GM21360 (cell line): Measurements from ENCODE around the gene LRRC59.
"Not testable (repeated sequence)": the region's sequence is repeated elsewhere in the genome, so short reads cannot be mapped to it uniquely, and the experiment has no call there.

Experiments
- ATAC-seq: cut with Tn5 transposase; IDR thresholded peaks from one replicate; pipeline ENCODE4 v1.9.1; 2021; ENCODE audit warnings: mild to moderate bottlenecking, moderate library complexity; ENCODE audit not compliant: unreplicated experiment

LRRC59 gene

DNA sequence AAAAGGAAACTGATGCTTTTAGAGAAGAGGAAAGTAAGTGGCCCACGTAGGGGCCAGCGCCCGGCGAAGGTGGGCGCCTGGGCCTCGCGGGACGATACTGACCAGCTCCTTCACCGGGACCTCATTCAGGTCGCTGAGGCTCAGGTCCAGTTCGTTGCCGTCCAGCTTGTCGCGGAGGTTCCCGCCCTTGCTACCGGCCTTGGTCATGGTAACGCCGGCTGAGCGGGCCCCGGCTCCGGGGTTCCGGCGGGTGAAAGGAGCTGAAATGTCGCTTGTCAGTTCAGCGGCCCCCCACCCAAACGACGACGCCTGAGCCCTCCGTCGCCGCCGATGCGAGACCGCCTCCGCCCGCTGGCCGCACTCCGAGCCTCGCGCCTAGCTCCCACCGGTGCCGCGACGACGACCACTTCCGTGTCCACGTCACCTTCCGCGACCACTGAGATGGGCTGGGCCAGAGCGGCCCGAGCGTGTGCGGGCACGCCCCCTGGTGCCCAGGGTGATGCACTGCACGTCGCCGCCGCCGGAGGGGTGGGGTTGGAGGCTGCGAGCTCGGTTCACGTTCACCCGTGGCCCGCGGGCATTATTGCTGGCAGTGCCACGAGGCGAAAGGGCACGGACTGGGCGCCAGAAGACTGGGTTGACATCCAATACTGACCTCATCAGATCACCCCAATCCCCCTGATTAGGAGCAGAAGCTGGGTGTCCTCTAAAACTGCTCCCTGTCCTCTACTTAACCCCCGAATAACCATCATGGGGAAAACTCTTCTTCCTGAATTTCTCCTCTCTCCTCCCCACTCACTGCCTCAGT is at the start of gene LRRC59:
TSS of gene LRRC59 (minus strand) at position 413 of the 808 bp plus-strand sequence. CDS start at position 207, 206 bp downstream.
- ATAC-seq: peak; percentile 96

DNA sequence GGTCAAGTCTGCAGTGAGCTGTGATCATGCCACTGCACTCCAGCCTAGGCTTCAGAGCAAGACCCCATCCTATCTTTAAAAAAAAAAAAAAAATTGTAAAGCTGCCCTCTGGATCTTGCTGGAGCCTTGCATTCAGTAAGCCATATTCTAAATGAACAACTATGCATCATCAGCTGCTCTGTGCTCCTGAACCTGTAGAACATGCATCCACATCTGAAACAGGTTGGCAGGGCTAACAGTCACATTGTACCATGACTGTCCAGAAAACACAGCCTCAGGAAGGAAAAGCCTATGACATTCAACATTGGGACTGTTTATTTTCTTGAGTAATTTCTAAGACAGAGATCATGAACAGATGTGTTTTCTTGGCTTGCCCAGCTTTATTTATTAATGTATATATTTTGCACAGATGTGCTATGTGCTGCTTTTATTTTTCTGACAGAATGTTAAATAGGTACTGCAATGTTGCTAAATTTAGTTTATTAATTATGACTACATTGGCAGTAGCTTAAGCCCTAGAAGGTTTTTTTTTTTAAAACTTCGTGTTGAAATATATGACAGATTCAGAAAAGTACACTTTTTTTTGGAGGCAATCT is 48.5 kb upstream of the LRRC59 start:
- ATAC-seq: no peak

DNA sequence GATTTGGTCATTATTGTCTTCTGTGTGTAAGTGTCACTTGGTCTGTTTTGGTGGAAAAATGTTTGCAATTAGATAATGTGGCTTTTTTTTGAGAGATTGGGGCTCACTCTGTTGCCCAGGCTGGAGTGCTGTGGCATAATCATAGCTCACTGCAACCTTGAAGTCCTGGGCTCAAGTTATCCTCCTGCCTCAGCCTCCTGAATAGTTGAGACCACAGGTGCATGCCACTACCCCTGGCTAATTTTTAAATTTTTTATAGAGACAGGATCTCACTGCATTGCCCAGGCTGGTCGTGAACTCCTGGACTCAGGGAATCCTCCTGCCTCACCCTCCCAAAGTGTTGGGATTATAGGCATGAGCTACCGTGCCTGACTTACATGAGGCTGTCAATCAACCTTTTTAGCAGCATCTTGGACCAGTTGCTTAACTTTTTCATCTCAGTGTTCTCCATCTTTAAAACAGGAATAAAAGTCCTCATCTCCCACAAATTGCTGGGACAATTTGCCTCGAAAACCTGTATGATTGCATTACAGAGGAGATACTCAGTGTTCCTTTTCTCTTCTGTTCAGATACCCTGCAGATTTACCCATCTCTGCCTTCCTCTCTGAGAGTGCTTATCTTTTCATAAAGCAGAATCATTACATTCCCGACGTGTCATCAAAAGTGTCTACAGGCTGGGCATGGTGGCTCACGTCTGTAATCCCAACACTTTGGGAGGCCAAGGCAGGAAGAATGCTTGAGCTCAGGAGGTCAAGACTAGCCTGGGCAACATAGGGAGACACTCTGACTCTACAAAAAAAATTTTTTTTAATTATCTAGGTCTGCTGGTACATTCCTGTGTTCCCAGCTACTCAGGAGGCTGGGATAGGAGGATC is 47.8 kb upstream of the LRRC59 start:
- no peak for ATAC-seq

DNA sequence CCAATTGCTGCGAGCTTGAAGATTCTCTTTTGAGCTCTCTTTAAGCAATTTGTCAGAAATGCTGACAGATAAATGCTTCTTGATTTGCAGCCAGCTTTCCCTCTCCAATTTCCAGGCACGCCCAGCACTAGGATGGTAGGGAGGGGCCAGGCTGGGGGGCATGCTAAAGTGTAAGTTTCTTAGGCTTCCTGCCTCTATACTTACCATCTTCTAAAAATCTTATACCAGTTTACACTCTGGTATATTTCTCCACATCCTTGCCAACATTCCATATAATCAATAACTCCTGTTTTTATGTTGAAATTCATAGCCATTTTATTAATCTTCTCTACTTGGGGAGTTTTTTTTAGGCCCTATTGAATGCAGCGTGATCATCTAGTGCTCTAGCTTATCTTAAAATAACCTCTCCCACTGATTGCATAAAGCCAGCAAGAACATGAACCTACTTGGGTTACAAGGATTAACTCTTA is 46.2 kb upstream of the LRRC59 start:
- ATAC-seq: no peak

DNA sequence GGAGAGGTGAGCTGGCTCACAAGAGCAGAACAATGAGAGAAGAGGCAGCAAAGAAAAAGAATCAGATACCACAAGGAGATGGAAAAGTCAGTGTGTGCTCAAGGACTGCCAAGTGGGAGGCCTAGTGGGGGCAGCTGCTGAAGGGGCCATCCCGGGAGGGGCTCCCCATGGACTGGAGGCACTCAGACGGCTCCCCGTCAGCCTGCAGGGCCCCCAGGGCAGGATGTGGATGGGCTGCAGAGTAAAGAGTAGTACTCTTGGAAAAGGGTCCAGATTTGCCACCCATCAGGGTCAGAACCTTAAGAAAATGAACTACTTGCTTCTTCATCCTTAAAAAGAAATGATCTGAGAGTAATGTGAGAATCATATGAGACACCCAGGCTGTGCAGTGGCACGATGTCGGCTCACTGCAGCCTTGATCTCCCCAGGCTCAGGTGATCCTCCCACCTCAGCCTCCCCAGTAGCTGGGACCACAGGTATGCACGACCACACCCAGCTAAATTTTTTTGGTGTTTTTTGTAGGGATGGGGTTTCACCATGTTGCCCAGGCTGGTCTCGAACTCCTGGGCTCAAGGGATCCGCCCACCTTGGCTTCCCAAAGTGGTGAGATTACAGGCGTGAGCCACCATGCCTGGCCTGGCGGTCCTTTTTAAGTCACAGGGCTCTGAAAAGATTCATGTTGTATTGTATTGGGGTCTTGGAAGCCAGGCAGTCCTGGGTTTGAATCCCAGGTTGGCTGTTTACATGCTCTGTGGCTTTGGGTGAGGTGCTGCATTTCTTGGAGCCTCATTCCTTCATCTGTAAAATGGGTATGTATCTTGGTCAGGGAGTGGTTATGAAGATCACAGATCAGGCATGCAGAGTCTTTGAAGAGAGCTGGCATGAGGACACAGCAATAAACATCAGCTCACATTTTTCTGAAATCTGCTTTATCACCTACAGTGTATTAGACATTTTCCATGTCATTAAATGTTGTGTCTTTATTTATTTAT is 43.8 kb upstream of the LRRC59 start:
- ATAC-seq: no peak

DNA sequence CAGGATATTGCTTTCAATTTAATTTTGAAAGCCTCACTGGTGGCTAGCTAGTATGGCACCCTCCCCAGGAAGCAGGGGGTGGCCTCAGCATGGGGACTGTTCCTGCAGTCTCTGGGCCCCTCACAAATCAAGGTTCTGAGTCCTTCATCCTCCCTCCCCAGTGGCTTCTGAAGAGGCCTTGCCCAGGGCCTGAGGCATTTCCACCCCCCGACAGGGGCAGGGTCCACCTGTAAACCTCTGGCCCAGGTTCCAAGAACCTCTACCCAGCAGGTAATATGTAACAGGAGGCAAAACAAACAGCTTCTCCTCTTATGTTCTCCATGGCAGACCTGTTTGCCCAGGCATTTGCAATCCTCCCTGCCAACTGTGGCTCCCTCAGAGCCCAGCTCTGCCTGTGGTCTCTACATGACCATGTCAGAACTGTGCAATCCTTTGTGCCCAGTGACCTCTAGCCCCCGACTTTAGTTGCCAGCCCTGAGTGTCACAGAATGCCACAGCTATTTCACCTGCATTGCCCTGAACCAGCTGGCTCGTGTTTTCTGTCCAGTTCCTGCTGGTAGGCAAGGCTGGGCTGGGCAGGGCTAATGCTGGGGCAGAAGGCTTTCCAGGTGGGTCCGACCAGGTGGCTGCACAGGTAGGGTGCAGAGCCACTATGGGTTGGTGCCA is 43.0 kb upstream of the LRRC59 start:
- ATAC-seq: no peak

DNA sequence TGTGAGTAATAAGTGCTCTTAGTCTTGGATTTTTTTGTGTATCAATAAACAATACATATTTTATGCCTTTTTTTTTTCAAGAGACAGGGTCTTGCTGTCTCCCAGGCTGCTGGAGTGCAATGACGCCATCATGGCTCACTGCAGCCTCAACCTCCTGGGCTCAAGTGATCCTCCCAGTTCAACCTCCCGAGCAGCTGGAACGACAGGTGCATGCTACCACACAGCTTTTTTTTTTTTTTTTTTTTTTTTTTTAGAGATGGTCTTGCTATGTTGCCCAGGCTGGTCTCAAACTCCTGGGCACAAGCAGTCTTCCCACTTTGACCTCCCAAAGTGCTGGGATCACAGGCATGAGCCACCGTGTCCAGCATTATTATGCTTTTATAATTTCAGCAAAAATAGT is 41.7 kb upstream of the LRRC59 start:
- no peak for ATAC-seq

DNA sequence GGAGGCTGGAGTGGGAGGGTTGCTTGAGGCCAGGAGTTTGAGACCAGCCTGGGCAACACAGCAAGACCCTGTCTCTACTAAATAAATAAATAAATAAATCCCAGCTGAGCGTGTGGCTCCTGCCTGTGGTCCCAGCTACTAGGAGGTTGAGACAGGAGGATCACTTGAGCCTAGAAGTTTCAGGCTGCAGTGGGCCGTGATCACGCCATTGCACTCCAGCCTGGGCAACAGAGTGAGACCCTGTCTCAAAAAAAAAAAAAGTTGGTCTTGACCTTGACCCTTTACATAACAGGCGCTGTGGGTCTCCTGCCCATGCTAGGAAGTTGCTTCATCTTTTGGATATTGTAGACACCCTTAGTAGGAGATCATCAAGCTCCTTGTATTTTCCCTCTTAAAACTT is 40.1 kb upstream of the LRRC59 start:
- ATAC-seq: no peak

DNA sequence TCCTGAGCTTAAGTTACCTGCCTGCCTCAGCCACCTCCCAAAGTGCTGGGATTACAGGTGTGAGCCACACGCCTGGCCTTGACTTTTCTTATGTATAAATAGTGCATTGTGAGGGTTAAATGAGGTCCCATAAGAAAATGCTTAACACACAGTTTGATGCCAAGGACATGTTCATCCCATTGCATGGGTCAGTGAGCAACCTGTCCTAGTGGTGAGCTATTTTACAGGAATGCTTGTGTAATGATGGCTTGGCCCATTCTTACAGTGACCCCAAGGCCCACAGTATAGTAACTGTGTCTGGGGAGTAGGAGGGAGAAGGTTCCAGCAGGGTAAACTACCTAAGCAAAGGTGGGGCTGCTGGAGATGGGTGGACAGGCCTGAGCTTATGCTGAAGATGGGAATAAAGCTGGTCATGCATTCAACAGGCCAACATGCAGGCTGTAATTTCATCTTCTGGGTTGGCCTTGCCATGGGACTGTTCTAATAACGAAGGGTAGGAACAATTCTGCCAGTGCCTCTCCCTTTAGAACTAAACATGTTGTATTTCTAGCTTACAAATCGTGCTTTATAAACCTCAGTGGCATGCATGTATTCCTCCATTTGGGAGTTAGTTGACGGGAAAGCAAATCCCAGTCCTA is 34.9 kb upstream of the LRRC59 start:
- no peak for ATAC-seq

DNA sequence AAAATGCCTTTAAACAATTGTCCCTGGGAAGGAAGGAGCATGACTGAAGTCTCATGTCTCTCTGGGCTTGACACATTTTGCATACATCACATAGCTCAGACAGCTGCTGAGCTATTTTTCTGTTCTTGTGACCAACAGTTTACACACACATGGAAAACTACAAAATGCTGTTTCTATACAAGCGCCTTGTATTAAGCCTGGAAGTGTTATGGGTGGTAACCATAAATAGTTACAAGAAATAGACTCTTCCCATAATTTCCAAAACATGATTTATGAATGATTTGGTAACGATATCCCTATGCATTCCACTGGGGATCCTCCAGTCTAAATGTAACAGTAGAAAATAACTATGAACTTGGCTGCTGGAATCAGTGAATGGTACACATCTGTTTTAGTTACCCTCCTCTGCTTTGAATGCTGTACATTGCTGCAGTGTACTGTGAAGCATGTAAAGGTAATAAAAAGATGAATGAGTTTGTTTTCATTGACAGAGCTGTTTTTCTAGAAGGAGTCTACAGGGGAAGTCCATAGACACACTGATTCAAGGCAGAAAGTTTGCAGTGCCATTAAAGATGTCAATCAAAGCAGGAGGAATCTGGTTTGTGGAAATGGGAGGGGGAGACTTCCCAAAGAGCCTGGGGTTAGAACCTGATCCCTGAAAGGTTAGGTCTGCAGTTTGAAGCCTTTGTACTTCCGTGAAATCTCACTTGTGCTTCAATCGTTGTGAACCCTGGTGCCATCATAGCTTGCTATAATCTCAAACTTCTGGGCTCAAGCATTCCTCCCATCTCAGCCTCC is 33.7 kb upstream of the LRRC59 start:
- ATAC-seq: no peak

DNA sequence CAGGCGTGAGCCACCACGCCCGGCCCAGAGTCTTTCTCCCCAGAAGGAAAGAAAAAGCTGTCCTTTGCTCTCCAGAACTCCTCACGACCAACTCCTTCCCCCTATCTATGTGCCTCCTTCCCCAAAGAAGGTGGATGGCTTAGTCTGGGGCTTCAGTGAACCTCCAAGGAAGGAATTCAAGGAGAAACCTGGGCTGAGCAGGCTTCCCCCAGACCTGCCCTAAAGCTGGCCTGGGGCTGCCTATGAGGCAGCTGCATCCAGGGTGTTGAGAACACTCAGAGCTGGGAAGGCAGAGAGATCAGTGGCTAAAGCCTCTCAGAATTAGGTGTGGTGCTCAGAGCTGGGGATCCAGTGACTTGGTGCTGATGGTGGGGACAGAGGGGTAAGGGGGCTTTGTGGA is 32.5 kb upstream of the LRRC59 start:
- ATAC-seq: no peak

DNA sequence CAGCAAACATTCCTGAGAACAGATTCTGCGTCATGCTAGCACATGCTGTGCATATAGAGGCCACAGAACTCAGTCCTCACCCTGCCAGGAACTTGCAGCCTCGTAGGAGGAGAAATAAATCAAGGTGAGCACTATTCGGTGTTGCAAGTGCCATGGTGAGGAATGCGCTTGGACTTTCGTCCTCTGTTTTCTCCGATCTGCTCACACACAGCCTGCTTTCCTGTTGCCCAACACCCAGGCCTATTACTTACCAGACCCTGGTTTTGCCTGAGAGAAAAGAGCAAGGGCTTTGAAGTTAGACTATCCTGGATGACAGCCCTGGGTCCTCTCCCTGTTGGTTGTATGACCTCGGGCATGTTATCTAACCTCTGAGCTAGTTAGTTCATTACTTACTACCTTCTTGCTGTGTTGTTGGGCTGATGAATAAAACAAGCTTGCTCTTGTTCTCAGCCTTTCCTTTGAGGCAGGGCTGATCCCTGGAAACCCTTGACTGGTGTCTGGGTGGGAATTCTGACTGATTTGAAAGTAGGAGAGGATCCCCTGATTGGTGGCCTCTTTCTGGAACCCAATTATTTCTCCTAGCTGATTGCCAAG is 31.6 kb upstream of the LRRC59 start:
- ATAC-seq: no peak

DNA sequence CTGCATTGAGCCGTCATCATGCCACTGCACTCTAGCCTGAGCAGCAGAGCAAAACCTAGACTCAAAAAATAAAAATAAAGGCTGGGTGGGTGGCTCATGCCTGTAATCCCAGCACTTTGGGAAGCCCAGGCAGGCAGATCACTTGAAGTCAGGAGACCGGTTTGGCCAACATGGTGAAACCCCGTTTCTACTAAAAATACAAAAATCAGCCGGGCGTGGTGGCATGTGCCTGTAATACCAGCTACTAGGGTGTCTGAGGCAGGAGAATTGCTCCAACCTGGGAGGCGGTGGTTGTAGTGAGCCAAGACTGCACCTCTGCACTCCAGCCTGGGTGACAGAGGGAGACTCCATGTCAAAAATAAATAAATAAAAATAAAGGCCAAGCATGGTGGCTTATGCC is 30.8 kb upstream of the LRRC59 start:
- not testable (repeated sequence) for ATAC-seq

DNA sequence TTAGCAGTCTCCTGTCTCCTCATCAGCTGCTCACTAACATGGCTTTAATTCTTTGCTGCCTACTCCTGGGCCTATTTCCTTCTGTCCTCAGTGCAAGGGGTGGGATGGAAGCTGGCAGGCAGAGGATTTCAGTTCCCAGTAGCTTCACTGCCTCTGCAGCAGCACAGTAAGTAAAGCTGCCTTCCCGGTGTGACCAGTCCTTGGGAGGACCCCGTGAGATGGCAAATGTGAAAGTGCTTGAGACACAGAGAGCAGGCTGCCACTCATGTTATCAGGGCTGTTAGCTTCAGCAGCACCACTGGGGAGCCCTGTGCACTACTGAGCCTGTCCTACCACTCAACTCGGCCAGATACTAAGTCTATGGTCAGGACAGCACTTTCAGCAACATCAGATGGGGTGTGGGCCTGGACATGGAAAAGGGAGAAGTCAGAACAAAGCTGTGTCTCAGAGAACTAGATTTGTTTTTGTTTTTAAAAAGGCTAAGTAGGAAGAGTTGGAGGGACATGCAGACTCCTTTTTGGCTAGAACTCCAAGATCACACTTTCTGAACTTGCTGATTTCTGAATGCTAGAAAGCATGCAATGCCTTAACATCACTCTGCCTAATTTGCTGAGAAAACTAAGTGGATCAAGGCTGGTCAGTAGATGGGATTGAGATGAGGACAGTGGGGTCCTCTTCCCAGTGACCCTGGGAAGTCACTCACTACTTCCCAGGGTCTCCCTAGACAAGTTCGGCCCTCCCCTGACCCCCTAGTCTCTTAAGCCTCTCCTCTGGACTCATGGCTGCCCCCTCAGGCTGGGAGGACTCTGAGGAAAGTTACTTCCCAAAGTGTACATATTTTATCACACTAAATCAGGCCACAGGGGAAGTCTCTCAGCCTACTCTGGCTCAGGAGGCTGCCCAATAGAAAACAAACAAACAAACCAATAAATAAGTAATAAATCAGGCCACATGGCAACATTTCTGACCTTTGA is 29.8 kb upstream of the LRRC59 start:
- ATAC-seq: no peak

DNA sequence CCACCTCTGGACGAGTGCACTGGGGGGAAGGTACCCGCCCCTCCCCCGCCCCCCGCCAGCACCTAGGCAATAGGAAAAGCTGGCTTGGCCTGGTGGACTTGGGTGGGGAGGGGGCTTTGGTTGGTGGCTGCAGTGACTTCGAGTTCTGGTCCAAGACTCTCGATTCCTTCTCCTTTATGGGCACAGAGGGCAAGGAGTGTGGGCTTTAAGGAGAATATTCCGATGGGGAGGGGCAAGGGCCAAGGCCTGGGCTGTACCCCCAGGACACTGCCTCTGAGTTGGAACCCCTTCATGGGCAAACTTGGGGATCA is 29.1 kb upstream of the LRRC59 start:
- ATAC-seq: no peak

DNA sequence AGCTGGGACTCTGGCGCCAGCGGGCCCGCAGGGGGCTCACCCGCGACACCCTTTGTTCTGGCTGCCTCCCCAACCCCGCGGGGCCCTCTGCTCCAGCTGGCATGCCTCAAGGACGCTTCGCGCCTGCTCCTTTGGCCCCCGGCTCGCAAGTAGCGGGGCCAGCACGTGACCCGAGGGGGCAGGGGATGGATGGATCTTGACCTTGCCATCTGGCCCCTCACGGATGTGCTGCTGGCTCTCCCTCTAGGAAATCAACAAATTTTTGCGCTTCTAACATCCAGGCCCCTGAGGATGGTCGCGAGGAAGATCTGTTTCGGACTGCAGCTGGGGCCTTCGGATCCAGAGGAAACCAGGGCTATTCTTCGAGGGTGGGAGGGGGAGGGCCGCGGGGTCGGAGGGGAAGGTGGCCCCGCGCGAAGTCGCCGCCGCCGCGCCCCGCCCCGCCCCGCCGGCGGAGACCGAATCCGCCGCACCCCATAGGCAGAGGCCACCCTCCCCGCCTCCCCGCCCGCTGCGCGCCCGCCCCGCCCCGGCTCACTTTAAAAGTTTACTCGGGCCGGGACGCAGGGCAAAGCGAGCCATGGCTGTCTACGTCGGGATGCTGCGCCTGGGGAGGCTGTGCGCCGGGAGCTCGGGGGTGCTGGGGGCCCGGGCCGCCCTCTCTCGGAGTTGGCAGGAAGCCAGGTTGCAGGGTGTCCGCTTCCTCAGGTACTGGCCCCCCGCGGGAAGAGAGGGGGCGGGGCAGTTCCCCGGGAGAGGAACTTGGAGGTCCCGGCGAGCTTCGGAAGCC is 28.6 kb upstream of the LRRC59 start, which contains the start of gene ACSF2:
TSS of gene ACSF2 (plus strand) at position 537 of the 790 bp plus-strand sequence. CDS start at position 581, 44 bp downstream.
- peak; percentile 51 for ATAC-seq
